H9 (cell line): Measurements from ENCODE around the gene FEZ2. TPM values are rescaled to one million over a fixed set of nuclear protein-coding genes. Genes with fewer than 3 reads are reported as not detected.

ENCODE experiments used
- DNase-seq: peaks from one replicate; pipeline ENCODE4 v3.0.0-alpha.2; 2017
- H2AFZ ChIP-seq: one replicate; pipeline ENCODE4 v1.6.1; 2013; ENCODE audit warnings: mild to moderate bottlenecking, low read length, control low read depth, moderate library complexity
- H2AK5ac ChIP-seq: 2 replicates; pipeline ENCODE4 v1.6.1; 2013; ENCODE audit warnings: low read length, control low read depth, mixed read lengths; ENCODE audit not compliant: insufficient read length
- H2BK120ac ChIP-seq: one replicate; pipeline ENCODE4 v1.6.1; 2013; ENCODE audit warnings: low read depth, mild to moderate bottlenecking, low read length, control low read depth, inconsistent platforms; ENCODE audit not compliant: poor library complexity, severe bottlenecking
- H2BK12ac ChIP-seq: 2 replicates; pipeline ENCODE4 v1.6.1; 2013; ENCODE audit warnings: low read length, control low read depth, mixed read lengths, low read depth; ENCODE audit not compliant: insufficient read length
- H2BK15ac ChIP-seq: 2 replicates; pipeline ENCODE4 v1.6.1; 2013; ENCODE audit warnings: low read depth, low read length, control low read depth
- H2BK20ac ChIP-seq: one replicate; pipeline ENCODE4 v1.6.1; 2013; ENCODE audit warnings: low read depth, mild to moderate bottlenecking, low read length, control low read depth, inconsistent platforms; ENCODE audit not compliant: poor library complexity, severe bottlenecking
- H2BK5ac ChIP-seq: 2 replicates; pipeline ENCODE4 v1.6.1; 2013; ENCODE audit warnings: low read length, control low read depth, mixed read lengths; ENCODE audit not compliant: insufficient read length
- H3K14ac ChIP-seq: 2 replicates; pipeline ENCODE4 v1.6.1; 2013; ENCODE audit warnings: low read length, control low read depth; ENCODE audit not compliant: insufficient read depth
- H3K18ac ChIP-seq: 2 replicates; pipeline ENCODE4 v1.6.1; 2013; ENCODE audit warnings: low read depth, mild to moderate bottlenecking, mixed read lengths, low read length, control low read depth; ENCODE audit not compliant: insufficient read length
- H3K23ac ChIP-seq: 2 replicates; pipeline ENCODE4 v1.6.1; 2013; ENCODE audit warnings: low read length, control low read depth, mixed read lengths, low read depth; ENCODE audit not compliant: insufficient read length
- H3K23me2 ChIP-seq: 2 replicates; pipeline ENCODE4 v1.6.1; 2013; ENCODE audit warnings: low read depth, mild to moderate bottlenecking, mixed read lengths, low read length, control low read depth; ENCODE audit not compliant: insufficient read length, poor library complexity, severe bottlenecking
- H3K27ac ChIP-seq: 2 replicates; pipeline ENCODE4 v1.5.1; 2013; ENCODE audit warnings: low read length, control low read depth, mixed read lengths, low read depth; ENCODE audit not compliant: insufficient read length
- H3K27me3 ChIP-seq: 2 replicates; pipeline ENCODE4 v1.6.1; 2013; ENCODE audit warnings: low read length, control low read depth, inconsistent platforms; ENCODE audit not compliant: insufficient read depth
- H3K4ac ChIP-seq: 2 replicates; pipeline ENCODE4 v1.6.1; 2013; ENCODE audit warnings: low read depth, mild to moderate bottlenecking, control low read depth, inconsistent platforms, low read length, moderate library complexity
- H3K4me1 ChIP-seq: 2 replicates; pipeline ENCODE4 v1.6.1; 2013; ENCODE audit warnings: low read length, control low read depth, inconsistent platforms; ENCODE audit not compliant: insufficient read depth
- H3K4me2 ChIP-seq: 2 replicates; pipeline ENCODE4 v1.6.1; 2013; ENCODE audit warnings: low read length, control low read depth, mixed read lengths; ENCODE audit not compliant: insufficient read length, insufficient read depth
- H3K56ac ChIP-seq: 2 replicates; pipeline ENCODE4 v1.6.1; 2013; ENCODE audit warnings: low read depth, mild to moderate bottlenecking, mixed read lengths, low read length, control low read depth; ENCODE audit not compliant: insufficient read length
- H3K79me1 ChIP-seq: 2 replicates; pipeline ENCODE4 v1.6.1; 2013; ENCODE audit warnings: low read depth, mild to moderate bottlenecking, moderate library complexity, low read length, control low read depth, inconsistent platforms; ENCODE audit not compliant: insufficient read depth, poor library complexity, severe bottlenecking
- H3K79me2 ChIP-seq: 2 replicates; pipeline ENCODE4 v1.6.1; 2013; ENCODE audit warnings: low read length, control low read depth, inconsistent platforms; ENCODE audit not compliant: insufficient read depth
- H3K9ac ChIP-seq: 2 replicates; pipeline ENCODE4 v1.6.1; 2013; ENCODE audit warnings: low read length, control low read depth, mixed read lengths; ENCODE audit not compliant: insufficient read length; ENCODE audit errors: extremely low read depth
- H3K9me3 ChIP-seq: one replicate; pipeline ENCODE4 v1.6.1; 2013; ENCODE audit warnings: low read depth, low read length, inconsistent platforms; ENCODE audit not compliant: control insufficient read depth
- H3T11ph ChIP-seq: one replicate; pipeline ENCODE4 v1.6.1; 2013; ENCODE audit warnings: mild to moderate bottlenecking, low read length, control low read depth, inconsistent platforms
- H4K20me1 ChIP-seq: one replicate; pipeline ENCODE4 v1.6.1; 2013; ENCODE audit not compliant: control insufficient read depth, insufficient read length, insufficient read depth
- H4K5ac ChIP-seq: 2 replicates; pipeline ENCODE4 v1.6.1; 2013; ENCODE audit warnings: low read depth, mild to moderate bottlenecking, mixed read lengths, low read length, control low read depth; ENCODE audit not compliant: insufficient read length
- H4K8ac ChIP-seq: replicated peaks from 2 replicates; pipeline ENCODE4 v1.6.1; 2013; ENCODE audit warnings: low read length, control low read depth, mixed read lengths, low read depth; ENCODE audit not compliant: insufficient read length
- H4K91ac ChIP-seq: 2 replicates; pipeline ENCODE4 v1.6.1; 2013; ENCODE audit warnings: low read depth, mild to moderate bottlenecking, moderate library complexity, mixed read lengths, low read length, control low read depth; ENCODE audit not compliant: insufficient read length
- H3K27ac Mint-ChIP-seq, 3 experiments: 2 replicates in 2 of 3; 3 replicates in 1 of 3; pipeline ENCODE4 v1.8.0; 2020 to 2021; ENCODE audit warnings: mixed read lengths in 3 of 3, mild to moderate bottlenecking in 1 of 3, moderate library complexity in 1 of 3
- H3K27me3 Mint-ChIP-seq: 2 replicates; pipeline ENCODE4 v1.8.0; 2021; ENCODE audit warnings: low read depth, mild to moderate bottlenecking, moderate library complexity, mixed read lengths
- H3K36me3 Mint-ChIP-seq, 3 experiments: 2 replicates in 2 of 3; 3 replicates in 1 of 3; pipeline ENCODE4 v1.8.0; 2020 to 2021; ENCODE audit warnings: low read depth in 3 of 3, mixed read lengths in 3 of 3; ENCODE audit not compliant: insufficient read depth in 1 of 3
- H3K4me1 Mint-ChIP-seq, 2 experiments: 2 replicates each; pipeline ENCODE4 v1.8.0; 2020; ENCODE audit warnings: mixed read lengths in 2 of 2
- H3K4me3 Mint-ChIP-seq, 2 experiments: 2 replicates in 1 of 2; 3 replicates in 1 of 2; pipeline ENCODE4 v1.8.0; 2020 to 2021; ENCODE audit warnings: mild to moderate bottlenecking in 2 of 2, mixed read lengths in 2 of 2, moderate library complexity in 1 of 2
- H3K9me3 Mint-ChIP-seq, 2 experiments: 2 replicates in 1 of 2; 3 replicates in 1 of 2; pipeline ENCODE4 v1.8.0; 2020; ENCODE audit warnings: mild to moderate bottlenecking in 2 of 2, mixed read lengths in 2 of 2, moderate library complexity in 1 of 2
- CTCF ChIP-seq: fragments of 200-600 bp; sonication (generic); conservative IDR thresholded peaks from 3 replicates; pipeline ENCODE4 v1.8.0; 2021; ENCODE audit warnings: antibody characterized with exemption, mild to moderate bottlenecking
- WGBS: extraction: QIAGEN DNeasy Blood & Tissue Kit; methylation state at CpG from one replicate; pipeline ENCODE4 v1.1.7; 2013; ENCODE audit warnings: missing lambda C conversion rate, low lambda C conversion rate, mixed read lengths; ENCODE audit not compliant: insufficient read length; ENCODE audit errors: extremely low coverage; 5-methylcytosine and 5-hydroxymethylcytosine counted together
- total RNA-seq: library from RNA; stranded (reverse); gene quantifications from 2 replicates; pipeline ENCODE4 v1.2.1, GENCODE V29; 2021

Gene FEZ2
- total RNA-seq, 1 experiment from 2014 or later, result 27.7 TPM

DNA sequence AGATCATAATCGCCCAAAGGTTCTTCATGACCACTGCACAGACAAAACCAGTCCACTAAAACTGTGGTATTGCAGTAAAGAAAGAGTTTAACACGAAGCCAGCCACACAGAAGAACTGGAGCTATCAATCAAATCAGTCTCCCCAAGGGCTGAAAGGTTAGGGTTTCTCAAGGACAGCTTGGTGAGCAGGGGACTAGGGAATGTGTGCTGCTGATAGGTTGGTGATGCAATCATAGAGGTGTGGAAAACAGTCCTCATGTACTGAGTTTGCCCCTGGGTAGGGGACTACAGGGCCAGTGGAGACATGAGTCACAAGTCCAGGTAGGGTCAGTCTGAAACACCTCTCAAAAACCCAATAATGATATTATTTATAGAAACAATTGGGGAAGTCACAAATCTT lies 27.3 kb upstream of the FEZ2 start:
- Histone ChIP-seq H3K4me1 (no peaks in the 10 kb centered on the region; the same call in 1 of the 2 replicates), H3K79me2 (no peaks in the 10 kb centered on the region), H3K4ac (no peak overlapping the region), H3K18ac (no peak overlapping the region), H3K79me1 (no peaks in the 10 kb centered on the region), H2AK5ac (no peak overlapping the region), H2BK20ac (no peak overlapping the region), H4K8ac (no peak overlapping the region), H4K91ac (no peak overlapping the region), H3K56ac (no peak overlapping the region), H2BK5ac (no peak overlapping the region), H2BK12ac (no peak overlapping the region), H3K4me2 (no peak overlapping the region), H4K5ac (no peak overlapping the region), H4K20me1 (no peaks in the 10 kb centered on the region), H3K9ac (no peak overlapping the region), H3T11ph (no peak overlapping the region), H3K23ac (no peak overlapping the region), H2AFZ (no peak overlapping the region), H3K23me2 (no peaks in the 10 kb centered on the region), H3K14ac (no peak overlapping the region), H3K27me3 (no peaks in the 10 kb centered on the region), H2BK15ac (no peak overlapping the region), H3K27ac (no peak overlapping the region), H3K9me3 (peaks cover 13% of the 10 kb centered on the region), H2BK120ac (no peak overlapping the region)
- Mint-ChIP-seq H3K9me3 (peaks cover 24 to 29% of the 10 kb centered on the region in 2 experiments), H3K36me3 (peaks cover 5 to 20% (median 8%) of the 10 kb centered on the region in 3 experiments; a peak in 6 of 7 replicates), H3K4me3 (no peak overlapping the region), H3K4me1 (peaks cover under 1 to 2% of the 10 kb centered on the region in 2 experiments), H3K27ac (no peak overlapping the region), H3K27me3 (peaks cover 3% of the 10 kb centered on the region; the same call in 1 of the 2 replicates)
- TF ChIP-seq CTCF, result no peak
- WGBS, result no CpG with 5 or more reads among the region's 2 CpGs
- no peak for DNase-seq
